ENCODE measurements around the gene BRCA2.
"Not testable (repeated sequence)": the region's sequence is repeated elsewhere in the genome, so short reads cannot be mapped to it uniquely, and the experiment has no call there.

BRCA2 gene

DNA sequence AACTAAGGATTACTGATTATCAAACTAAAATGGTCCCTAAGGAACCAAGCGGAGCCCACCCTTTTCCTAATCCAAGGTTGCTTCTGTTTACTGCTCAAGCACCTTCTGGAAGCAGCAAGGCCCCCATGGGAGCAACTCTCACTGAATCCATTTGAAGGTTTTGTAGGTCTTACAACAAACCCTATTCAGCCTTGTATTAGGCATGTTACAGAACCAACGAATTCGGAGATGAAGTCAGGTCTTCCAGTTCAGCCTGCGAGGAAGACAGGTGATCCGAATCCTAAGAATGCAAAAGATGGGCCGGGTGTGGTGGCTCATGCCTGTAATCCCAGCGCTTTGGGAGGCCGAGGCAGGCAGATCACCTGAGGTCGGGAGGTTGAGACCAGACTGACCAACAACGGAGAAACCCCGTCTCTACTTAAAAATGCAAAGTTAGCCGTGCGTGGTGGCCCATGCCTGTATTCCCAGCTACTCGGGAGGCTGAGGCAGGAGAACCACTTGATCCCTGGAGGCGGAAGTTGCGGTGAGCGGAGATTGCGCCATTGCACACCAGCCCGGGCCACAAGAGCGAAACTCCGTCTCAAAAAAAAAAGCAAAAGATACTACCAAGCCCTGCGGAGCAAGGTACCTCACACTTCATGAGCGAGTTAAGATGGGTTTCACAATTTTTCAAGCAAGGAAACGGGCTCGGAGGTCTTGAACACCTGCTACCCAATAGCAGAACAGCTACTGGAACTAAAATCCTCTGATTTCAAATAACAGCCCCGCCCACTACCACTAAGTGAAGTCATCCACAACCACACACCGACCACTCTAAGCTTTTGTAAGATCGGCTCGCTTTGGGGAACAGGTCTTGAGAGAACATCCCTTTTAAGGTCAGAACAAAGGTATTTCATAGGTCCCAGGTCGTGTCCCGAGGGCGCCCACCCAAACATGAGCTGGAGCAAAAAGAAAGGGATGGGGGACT lies 754 bp upstream of the BRCA2 start:
- DNase-seq = peak; percentile 59

DNA sequence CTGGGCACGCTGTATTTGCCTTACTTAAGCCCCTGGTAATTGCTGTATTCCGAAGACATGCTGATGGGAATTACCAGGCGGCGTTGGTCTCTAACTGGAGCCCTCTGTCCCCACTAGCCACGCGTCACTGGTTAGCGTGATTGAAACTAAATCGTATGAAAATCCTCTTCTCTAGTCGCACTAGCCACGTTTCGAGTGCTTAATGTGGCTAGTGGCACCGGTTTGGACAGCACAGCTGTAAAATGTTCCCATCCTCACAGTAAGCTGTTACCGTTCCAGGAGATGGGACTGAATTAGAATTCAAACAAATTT lies 676 bp downstream of the BRCA2 start:
- no peak for DNase-seq

GRCh38 chr13:32316501-32316900 lies 1.2 kb downstream of the BRCA2 start:
- DNase-seq = no peak

- no peak for DNase-seq
These were observed 2.6 kb downstream of the BRCA2 start for GRCh38 chr13:32317716-32318465.

GRCh38 chr13:32320528-32320927 lies 5.2 kb downstream of the BRCA2 start:
- DNase-seq = no peak

DNA sequence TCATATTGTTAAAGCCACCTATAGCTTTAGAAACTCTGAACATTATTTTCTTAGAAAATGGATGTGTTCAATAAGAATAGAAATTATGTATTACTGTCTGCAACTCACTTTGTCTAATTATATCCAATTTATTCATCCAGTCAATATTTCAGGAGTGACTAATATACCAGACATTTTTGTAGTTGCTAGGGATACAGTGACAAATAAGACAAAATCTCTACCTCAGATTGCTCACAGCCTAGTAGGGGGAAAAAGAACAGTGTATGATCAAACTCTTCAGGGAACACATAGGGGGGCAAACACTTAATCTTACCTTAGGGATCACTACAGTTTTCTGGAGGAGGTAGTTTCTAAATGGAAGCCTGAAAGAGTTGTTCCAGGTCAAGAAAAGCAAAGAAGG lies 8.6 kb downstream of the BRCA2 start:
- DNase-seq = no peak

DNA sequence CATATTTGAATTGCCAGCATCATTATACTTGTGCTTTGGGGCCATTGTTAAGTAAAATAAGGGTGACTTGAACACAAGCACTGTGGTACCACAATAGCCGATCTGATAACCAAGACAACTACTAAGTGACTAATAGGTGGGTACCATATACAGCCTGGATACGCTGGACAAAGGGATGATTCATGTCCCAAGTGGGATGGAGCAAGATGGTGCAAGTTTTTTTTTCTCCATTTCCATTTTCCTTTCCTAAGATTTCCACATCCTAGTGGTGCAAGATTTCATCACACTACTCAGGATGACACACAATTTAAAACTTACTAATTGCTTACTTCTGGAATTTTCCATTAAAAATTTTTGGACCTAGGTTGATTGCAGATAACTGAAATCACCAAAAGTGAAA lies 15.1 kb downstream of the BRCA2 start:
- no peak for DNase-seq

GRCh38 chr13:32334671-32335070 lies 19.4 kb downstream of the BRCA2 start:
- DNase-seq = no peak

DNA sequence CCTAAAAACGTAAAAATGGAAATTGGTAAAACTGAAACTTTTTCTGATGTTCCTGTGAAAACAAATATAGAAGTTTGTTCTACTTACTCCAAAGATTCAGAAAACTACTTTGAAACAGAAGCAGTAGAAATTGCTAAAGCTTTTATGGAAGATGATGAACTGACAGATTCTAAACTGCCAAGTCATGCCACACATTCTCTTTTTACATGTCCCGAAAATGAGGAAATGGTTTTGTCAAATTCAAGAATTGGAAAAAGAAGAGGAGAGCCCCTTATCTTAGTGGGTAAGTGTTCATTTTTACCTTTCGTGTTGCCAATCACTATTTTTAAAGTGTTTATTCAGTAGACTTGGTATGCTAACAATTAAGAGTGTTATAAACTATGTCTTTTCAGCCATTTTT lies 25.6 kb downstream of the BRCA2 start:
- DNase-seq = no peak

- no peak for DNase-seq
These were observed 32.3 kb downstream of the BRCA2 start for GRCh38 chr13:32347651-32348050.

DNA sequence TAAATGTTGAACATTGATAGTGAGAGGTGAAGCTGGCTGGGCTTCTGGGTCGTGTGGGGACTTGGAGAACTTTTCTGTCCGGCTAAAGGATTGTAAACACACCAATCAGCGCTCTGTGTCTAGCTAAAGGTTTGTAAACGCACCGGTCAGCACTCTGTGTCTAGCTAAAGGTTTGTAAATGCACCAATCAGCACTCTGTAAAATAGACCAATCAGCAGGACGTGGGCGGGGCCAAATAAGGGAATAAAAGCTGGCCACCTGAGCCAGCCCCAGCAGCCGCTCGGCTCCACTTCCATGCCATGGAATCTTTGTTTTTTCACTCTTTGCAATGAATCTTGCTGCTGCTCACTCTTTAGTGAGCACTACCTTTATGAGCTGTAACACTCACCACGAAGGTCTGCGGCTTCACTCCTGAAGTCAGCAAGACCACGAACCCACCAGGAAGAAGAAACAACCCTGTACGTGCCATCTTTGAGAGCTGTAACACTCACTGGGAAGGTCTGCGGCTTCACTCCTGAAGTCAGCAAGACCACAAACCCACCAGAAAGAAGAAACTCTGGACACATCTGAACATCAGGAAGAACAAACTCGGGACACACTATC lies 35.6 kb downstream of the BRCA2 start:
- not testable (repeated sequence) for DNase-seq

- DNase-seq = no peak
These were observed 38.7 kb downstream of the BRCA2 start for GRCh38 chr13:32354040-32354439.

- DNase-seq = not testable (repeated sequence)
These were observed 40.6 kb downstream of the BRCA2 start for GRCh38 chr13:32355935-32356334.

DNA sequence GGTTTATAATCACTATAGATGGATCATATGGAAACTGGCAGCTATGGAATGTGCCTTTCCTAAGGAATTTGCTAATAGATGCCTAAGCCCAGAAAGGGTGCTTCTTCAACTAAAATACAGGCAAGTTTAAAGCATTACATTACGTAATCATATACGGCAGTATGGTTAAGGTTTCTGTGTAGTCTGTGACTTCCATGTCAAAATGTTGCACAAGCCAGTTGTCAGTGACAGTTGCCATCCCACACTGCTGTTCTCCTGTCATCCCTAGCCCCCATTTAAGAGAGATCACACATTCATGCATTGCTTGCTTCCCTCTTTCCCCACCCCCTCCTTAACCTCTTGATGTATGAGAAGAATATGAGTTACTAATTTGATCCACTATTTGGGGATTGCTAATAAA lies 47.3 kb downstream of the BRCA2 start:
- DNase-seq = no peak

DNA sequence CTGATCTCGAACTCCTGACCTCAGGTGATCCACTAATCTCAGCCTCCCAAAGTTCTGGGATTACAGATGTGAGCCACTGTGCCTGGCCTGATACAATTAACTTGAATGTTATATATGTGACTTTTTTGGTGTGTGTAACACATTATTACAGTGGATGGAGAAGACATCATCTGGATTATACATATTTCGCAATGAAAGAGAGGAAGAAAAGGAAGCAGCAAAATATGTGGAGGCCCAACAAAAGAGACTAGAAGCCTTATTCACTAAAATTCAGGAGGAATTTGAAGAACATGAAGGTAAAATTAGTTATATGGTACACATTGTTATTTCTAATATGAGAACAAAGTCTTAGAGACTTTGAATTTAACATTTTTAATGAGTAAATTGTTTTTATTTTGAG lies 55.5 kb downstream of the BRCA2 start:
- DNase-seq = no peak

- DNase-seq = no peak
These were observed 61.5 kb downstream of the BRCA2 start for GRCh38 chr13:32376642-32377415.

GRCh38 chr13:32378012-32378411 lies 62.7 kb downstream of the BRCA2 start:
- no peak for DNase-seq

- no peak for DNase-seq
These were observed 66.2 kb downstream of the BRCA2 start for GRCh38 chr13:32381539-32381938.

- DNase-seq = no peak
These were observed 68.7 kb downstream of the BRCA2 start for GRCh38 chr13:32383836-32384618.

DNA sequence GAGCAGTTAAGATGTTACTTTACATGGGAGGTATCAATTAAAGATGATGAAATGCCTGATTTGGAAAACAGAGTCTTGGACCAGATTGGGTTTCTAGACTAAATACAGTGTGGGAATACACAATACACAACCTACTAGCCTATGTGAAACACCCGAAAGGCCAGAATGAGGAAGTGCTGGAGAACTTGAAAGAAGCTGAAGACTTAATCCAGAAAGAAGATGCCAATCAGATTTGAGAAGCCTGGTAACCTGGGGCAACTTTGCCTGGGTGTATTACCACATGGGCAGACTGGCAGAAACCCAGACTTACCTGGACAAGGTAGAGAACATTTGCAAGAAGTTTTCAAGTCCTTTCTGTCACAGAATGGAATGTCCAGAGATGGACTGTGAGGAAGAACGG lies 69.4 kb downstream of the BRCA2 start:
- no peak for DNase-seq

DNA sequence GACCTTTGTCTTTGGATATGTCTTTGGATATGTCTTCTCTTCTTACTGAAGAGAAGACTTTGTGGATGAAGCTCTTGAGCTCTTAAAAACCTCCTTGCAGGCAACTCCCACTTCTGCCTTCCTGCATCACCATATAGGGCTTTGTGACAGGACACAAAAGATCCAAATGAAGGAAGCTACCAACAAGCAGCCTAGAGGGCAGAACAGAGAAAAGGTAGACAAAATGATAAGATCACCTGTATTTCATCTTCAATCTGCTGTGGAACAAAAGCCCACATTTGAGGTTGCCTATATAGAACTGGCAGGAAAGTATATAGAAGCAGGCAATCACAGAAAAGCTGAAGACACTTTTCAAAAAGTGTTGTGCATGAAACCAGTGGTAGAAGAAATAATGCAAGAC lies 70.1 kb downstream of the BRCA2 start:
- DNase-seq = no peak

DNA sequence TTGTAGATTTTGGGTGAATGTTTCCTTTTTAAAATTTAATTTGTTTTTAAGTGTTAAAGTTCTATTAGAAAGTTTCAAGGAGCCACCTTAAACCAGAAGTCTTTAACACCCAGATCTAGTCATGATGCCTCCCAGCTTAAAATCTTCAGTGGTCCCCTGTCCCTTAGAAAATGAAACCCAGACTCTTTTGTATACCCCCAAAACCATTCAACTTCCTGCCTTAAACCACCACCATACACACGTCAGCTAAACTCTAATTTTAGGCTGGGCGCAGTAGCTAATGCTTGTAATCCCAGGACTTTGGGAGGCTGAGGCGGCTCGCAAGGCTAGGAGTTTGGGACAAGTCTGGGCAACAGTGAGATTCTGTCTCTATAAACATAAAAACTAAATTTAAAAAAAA lies 74.7 kb downstream of the BRCA2 start:
- no peak for DNase-seq

Measured in activated naive CD4-positive, alpha-beta T cell treated with Interleukin-2 at 50 U/mL for 16 hours (primary cell).